HepG2 (cell line): Measurements from ENCODE around the gene MPZL3.

Experiments
- CTCF ChIP-seq: sonication (generic); formaldehyde crosslinking; IDR thresholded peaks from 2 replicates; pipeline ENCODE4 v1.5.0; 2020; ENCODE audit warnings: mild to moderate bottlenecking, missing genetic modification reagents, moderate library complexity
- JDP2 ChIP-seq: sonication (generic); formaldehyde crosslinking; IDR thresholded peaks from 2 replicates; pipeline ENCODE4 v1.8.1; 2022; ENCODE audit warnings: missing genetic modification reagents, borderline replicate concordance
- POLR2A ChIP-seq, 2 experiments: IDR thresholded peaks; 2 replicates each; pipeline ENCODE4 v1.6.1; 2011; ENCODE audit warnings: low read depth in 2 of 2, low read length in 2 of 2, mild to moderate bottlenecking in 1 of 2, moderate library complexity in 1 of 2; ENCODE audit not compliant: insufficient read depth in 1 of 2
- POLR2AphosphoS2 ChIP-seq: IDR thresholded peaks from 2 replicates; pipeline ENCODE4 v1.6.1; 2011; ENCODE audit warnings: low read depth, low read length, improper control_type of control experiment
- TAF1 ChIP-seq: sonication (generic); formaldehyde crosslinking; IDR thresholded peaks from 2 replicates; pipeline ENCODE4 v1.4.0; 2020; ENCODE audit warnings: missing genetic modification reagents
- ZNF274 ChIP-seq: sonication (generic); formaldehyde crosslinking; IDR thresholded peaks from 2 replicates; pipeline ENCODE4 v1.5.1; 2020; ENCODE audit warnings: mild to moderate bottlenecking, missing genetic modification reagents
- ZNF460 ChIP-seq: sonication (generic); formaldehyde crosslinking; IDR thresholded peaks from 2 replicates; pipeline ENCODE4 v1.5.1; 2020; ENCODE audit warnings: missing genetic modification reagents, mild to moderate bottlenecking, borderline replicate concordance
- ZZZ3 ChIP-seq: sonication (generic); formaldehyde crosslinking; IDR thresholded peaks from 2 replicates; pipeline ENCODE4 v1.4.0; 2020; ENCODE audit warnings: missing genetic modification reagents, mild to moderate bottlenecking, borderline replicate concordance

GRCh38 chr11:118272001-118272400 lies 19.8 kb upstream of the MPZL3 start:
- TF ChIP-seq CTCF, result no peak
- no peak for TF ChIP-seq ZNF274 (CRISPR knock-in tag)
- no peak for TF ChIP-seq ZNF460 (CRISPR knock-in tag)
- no peak for TF ChIP-seq TAF1 (CRISPR knock-in tag)
- no peak for TF ChIP-seq JDP2 (CRISPR knock-in tag)
- TF ChIP-seq POLR2A (IDR thresholded peaks at IDR 0.05; ENCODE audit: insufficient read depth in 1 of 2, low read depth in 2 of 2, low read length in 2 of 2), result no peak
- no peak for TF ChIP-seq POLR2AphosphoS2
- TF ChIP-seq ZZZ3 (CRISPR knock-in tag), result no peak
